ENCODE results near the gene BCR. TPM values are rescaled to one million over a fixed set of nuclear protein-coding genes. Genes with fewer than 3 reads are reported as not detected.
"Not testable (repeated sequence)": the region's sequence is repeated elsewhere in the genome, so short reads cannot be mapped to it uniquely, and the experiment has no call there.

Gene BCR
- total and polyA plus RNA-seq, 2 donors (not counting 1 experiment from before 2014, with no cell fraction given), result 15.7 to 66.6 TPM

DNA sequence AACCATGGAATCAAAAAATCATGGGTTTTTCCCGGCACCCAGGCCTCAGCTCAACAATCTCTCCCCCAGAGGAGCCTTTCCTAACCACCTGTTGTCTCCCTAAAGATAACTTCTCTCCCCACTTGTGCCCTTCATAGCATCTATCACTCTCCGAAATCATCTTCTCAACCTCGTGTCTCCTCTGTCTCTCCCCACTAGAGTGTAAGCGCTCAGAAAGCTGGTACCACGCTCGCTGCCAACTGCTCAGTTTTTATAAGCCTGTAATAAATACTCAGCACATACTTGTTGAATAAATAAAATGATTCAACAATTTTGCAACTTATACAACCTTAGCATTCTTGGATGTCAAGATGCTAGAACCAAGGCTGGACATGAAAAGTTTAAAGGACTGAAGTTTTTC lies 185.2 kb downstream of the BCR start:
- H3K79me2 ChIP-seq (ENCODE audit: control insufficient read depth, insufficient read depth, low read length), result no peaks in the 10 kb centered on the region
- no peaks in the 10 kb centered on the region for H3K36me3 ChIP-seq (ENCODE audit: control insufficient read depth, insufficient read depth, low read length)
- no peak overlapping the region for H3K4me3 ChIP-seq (replicated peaks in 1 of 4; ENCODE audit: control extremely low read depth in 1 of 4, insufficient read depth in 1 of 4, low read depth in 3 of 4, low read length in 4 of 4)
- no peak overlapping the region for H3K27ac ChIP-seq (ENCODE audit: insufficient read depth, low read length)
- H3K4me2 ChIP-seq (ENCODE audit: extremely low read depth, insufficient read depth, low read length), result no peak overlapping the region
- H2AFZ ChIP-seq (ENCODE audit: low read length), result no peak overlapping the region
- no peaks in the 10 kb centered on the region for H4K20me1 ChIP-seq (ENCODE audit: control insufficient read depth, extremely low read depth, insufficient read depth, low read length)
- no peak for DNase-seq (ENCODE audit: low read depth in 2 of 2)
- no peaks in the 10 kb centered on the region for H3K4me1 ChIP-seq (ENCODE audit: control insufficient read depth, extremely low read depth, insufficient read depth, low read length)
- H3K9me3 ChIP-seq (ENCODE audit: control insufficient read depth, insufficient read depth, low read depth, low read length), result no peaks in the 10 kb centered on the region
- peaks cover 4% of the 10 kb centered on the region for H3K27me3 ChIP-seq (ENCODE audit: control insufficient read depth, insufficient read depth, low read length)
- no peak overlapping the region for H3K9ac ChIP-seq (ENCODE audit: insufficient read depth, low read length)
- TF ChIP-seq EZH2 (IDR thresholded peaks at IDR 0.05; ENCODE audit: low read length, missing control alignments), result no peak
- TF ChIP-seq, protein P1, sequence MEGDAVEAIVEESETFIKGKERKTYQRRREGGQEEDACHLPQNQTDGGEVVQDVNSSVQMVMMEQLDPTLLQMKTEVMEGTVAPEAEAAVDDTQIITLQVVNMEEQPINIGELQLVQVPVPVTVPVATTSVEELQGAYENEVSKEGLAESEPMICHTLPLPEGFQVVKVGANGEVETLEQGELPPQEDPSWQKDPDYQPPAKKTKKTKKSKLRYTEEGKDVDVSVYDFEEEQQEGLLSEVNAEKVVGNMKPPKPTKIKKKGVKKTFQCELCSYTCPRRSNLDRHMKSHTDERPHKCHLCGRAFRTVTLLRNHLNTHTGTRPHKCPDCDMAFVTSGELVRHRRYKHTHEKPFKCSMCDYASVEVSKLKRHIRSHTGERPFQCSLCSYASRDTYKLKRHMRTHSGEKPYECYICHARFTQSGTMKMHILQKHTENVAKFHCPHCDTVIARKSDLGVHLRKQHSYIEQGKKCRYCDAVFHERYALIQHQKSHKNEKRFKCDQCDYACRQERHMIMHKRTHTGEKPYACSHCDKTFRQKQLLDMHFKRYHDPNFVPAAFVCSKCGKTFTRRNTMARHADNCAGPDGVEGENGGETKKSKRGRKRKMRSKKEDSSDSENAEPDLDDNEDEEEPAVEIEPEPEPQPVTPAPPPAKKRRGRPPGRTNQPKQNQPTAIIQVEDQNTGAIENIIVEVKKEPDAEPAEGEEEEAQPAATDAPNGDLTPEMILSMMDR (conservative IDR thresholded peaks at IDR 0.05 in 1 of 2, IDR thresholded peaks at IDR 0.05 in 1 of 2; ENCODE audit: low read depth in 1 of 2, low read length in 2 of 2), result no peak

- no peak overlapping the region for H3K4me2 ChIP-seq (ENCODE audit: extremely low read depth, insufficient read depth, low read length)
- no peaks in the 10 kb centered on the region for H3K9me3 ChIP-seq (ENCODE audit: control insufficient read depth, insufficient read depth, low read depth, low read length)
- H3K9ac ChIP-seq (ENCODE audit: insufficient read depth, low read length), result no peak overlapping the region
- H3K4me1 ChIP-seq (ENCODE audit: control insufficient read depth, extremely low read depth, insufficient read depth, low read length), result no peaks in the 10 kb centered on the region
- H3K27me3 ChIP-seq (ENCODE audit: control insufficient read depth, insufficient read depth, low read length), result peaks cover 4% of the 10 kb centered on the region
- no peaks in the 10 kb centered on the region for H3K36me3 ChIP-seq (ENCODE audit: control insufficient read depth, insufficient read depth, low read length)
- no peak overlapping the region for H3K4me3 ChIP-seq (replicated peaks in 1 of 4; ENCODE audit: control extremely low read depth in 1 of 4, insufficient read depth in 1 of 4, low read depth in 3 of 4, low read length in 4 of 4)
- H3K27ac ChIP-seq (ENCODE audit: insufficient read depth, low read length), result no peak overlapping the region
- H2AFZ ChIP-seq (ENCODE audit: low read length), result no peak overlapping the region
- H3K79me2 ChIP-seq (ENCODE audit: control insufficient read depth, insufficient read depth, low read length), result no peaks in the 10 kb centered on the region
- TF ChIP-seq, protein P1 (conservative IDR thresholded peaks at IDR 0.05 in 1 of 2, IDR thresholded peaks at IDR 0.05 in 1 of 2; ENCODE audit: low read depth in 1 of 2, low read length in 2 of 2), result no peak
- no peak for TF ChIP-seq EZH2 (IDR thresholded peaks at IDR 0.05; ENCODE audit: low read length, missing control alignments)
- no peak for DNase-seq (ENCODE audit: low read depth in 2 of 2)
- H4K20me1 ChIP-seq (ENCODE audit: control insufficient read depth, extremely low read depth, insufficient read depth, low read length), result no peaks in the 10 kb centered on the region
Measured at GRCh38 chr22:23365961-23366360, 185.7 kb downstream of the BCR start.

- H3K36me3 ChIP-seq (ENCODE audit: control insufficient read depth, insufficient read depth, low read length); H3K9ac ChIP-seq (ENCODE audit: insufficient read depth, low read length); H2AFZ ChIP-seq (ENCODE audit: low read length); H3K9me3 ChIP-seq (ENCODE audit: control insufficient read depth, insufficient read depth, low read depth, low read length); DNase-seq (ENCODE audit: low read depth in 2 of 2); H3K4me1 ChIP-seq (ENCODE audit: control insufficient read depth, extremely low read depth, insufficient read depth, low read length); H3K4me3 ChIP-seq (replicated peaks in 1 of 4; ENCODE audit: control extremely low read depth in 1 of 4, insufficient read depth in 1 of 4, low read depth in 3 of 4, low read length in 4 of 4); H3K79me2 ChIP-seq (ENCODE audit: control insufficient read depth, insufficient read depth, low read length); H3K4me2 ChIP-seq (ENCODE audit: extremely low read depth, insufficient read depth, low read length); H3K27me3 ChIP-seq (ENCODE audit: control insufficient read depth, insufficient read depth, low read length); H3K27ac ChIP-seq (ENCODE audit: insufficient read depth, low read length); H4K20me1 ChIP-seq (ENCODE audit: control insufficient read depth, extremely low read depth, insufficient read depth, low read length): not testable (repeated sequence)
Measured at GRCh38 chr22:23367196-23367595, 186.9 kb downstream of the BCR start.

Other genes with a start within 250 kb of the BCR start
- gene GNAZ, start 110.0 kb upstream of the BCR start, total RNA-seq, result 1.3 and 1.7 TPM in 2 replicates
- gene GNAZ, start 110.0 kb upstream of the BCR start, polyA plus RNA-seq, result 0.22 and 1.2 TPM in 2 replicates
- 0.17 TPM in 1 of 2 replicates, not detected in the other for gene RSPH14, start 38.5 kb upstream of the BCR start, total RNA-seq
- 0.17 TPM in 1 of 2 replicates, not detected in the other for gene RSPH14, start 38.5 kb upstream of the BCR start, polyA plus RNA-seq
- gene RAB36, start 35.0 kb upstream of the BCR start, total RNA-seq, result 1.5 and 2.5 TPM in 2 replicates
- 3.7 and 4.6 TPM in 2 replicates for gene RAB36, start 35.0 kb upstream of the BCR start, polyA plus RNA-seq